A673 (cell line): Measurements from ENCODE around the gene SRGAP1.

ENCODE experiments used
- CTCF ChIP-seq: fragments of 300-800, 200-600 bp; sonication (generic); conservative IDR thresholded peaks from 2 replicates; pipeline ENCODE4 v1.5.1; 2017; ENCODE audit warnings: low read depth, mild to moderate bottlenecking, antibody characterized with exemption, low read length, moderate library complexity, mixed read lengths
- EZH2 ChIP-seq: fragments of 200-600 bp; sonication (generic); IDR thresholded peaks from 2 replicates; pipeline ENCODE4 v1.6.1; 2017; ENCODE audit warnings: borderline replicate concordance, low read depth, mild to moderate bottlenecking, mixed read lengths, antibody characterized with exemption, low read length; ENCODE audit not compliant: poor library complexity, severe bottlenecking

DNA sequence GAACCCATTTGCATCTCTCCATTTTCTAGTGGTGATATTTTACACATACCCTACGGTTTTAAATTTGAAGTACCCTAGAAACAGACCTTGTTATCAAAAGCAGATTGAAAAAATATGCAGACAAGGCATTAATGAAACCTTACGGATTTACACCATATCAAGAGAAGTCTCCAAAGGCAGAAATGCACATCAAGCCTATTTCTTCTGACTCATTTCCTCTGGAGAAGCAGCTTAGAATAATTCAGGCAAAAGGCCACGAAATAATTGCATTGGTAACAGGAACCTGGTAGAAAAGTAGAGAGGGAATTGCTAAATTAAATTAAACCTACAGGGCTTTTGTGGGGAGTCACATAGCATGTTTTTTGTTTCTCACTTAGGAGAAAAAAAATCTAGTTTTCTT, 342.9 kb downstream of the SRGAP1 start:
- TF ChIP-seq CTCF: no peak
- no peak for TF ChIP-seq EZH2
